Muscle of leg (tissue), 11 donors: ENCODE results near the gene ARHGEF12. TPM values are rescaled to one million over a fixed set of nuclear protein-coding genes. Genes with fewer than 3 reads are reported as not detected.
A peak's percentile ranks its signal among the peaks of the same experiment; 100 is the strongest.

ENCODE experiments used
- DNase-seq: peaks from one replicate; pipeline ENCODE4 v3.0.0; 2013
- H3K27ac ChIP-seq: one replicate; pipeline ENCODE4 v1.5.1; 2013; ENCODE audit warnings: mild to moderate bottlenecking, low read length, control low read depth
- H3K27me3 ChIP-seq: one replicate; pipeline ENCODE4 v1.6.1; 2013; ENCODE audit warnings: low read length; ENCODE audit not compliant: control insufficient read depth, insufficient read depth
- H3K36me3 ChIP-seq: one replicate; pipeline ENCODE4 v1.6.1; 2013; ENCODE audit warnings: low read length; ENCODE audit not compliant: control insufficient read depth, insufficient read depth
- H3K4me1 ChIP-seq: one replicate; pipeline ENCODE4 v1.6.1; 2013; ENCODE audit warnings: low read length; ENCODE audit not compliant: control insufficient read depth, insufficient read depth
- H3K4me3 ChIP-seq: one replicate; pipeline ENCODE4 v1.5.1; 2013; ENCODE audit warnings: low read length, control low read depth
- H3K9me3 ChIP-seq: replicated peaks from 2 replicates; pipeline ENCODE4 v1.6.1; 2013; ENCODE audit warnings: low read depth, low read length; ENCODE audit not compliant: control insufficient read depth
- WGBS: methylation state at CpG from one replicate; pipeline ENCODE4 v1.1.5; 2013; ENCODE audit warnings: missing lambda C conversion rate; ENCODE audit not compliant: insufficient coverage; 5-methylcytosine and 5-hydroxymethylcytosine counted together
- polyA plus RNA-seq, 8 donors: library from polyadenylated mRNA; unstranded; fragments of 120-200 nt; gene quantifications; one replicate each; pipeline versions ENCODE4 v1.2.1 to v1.2.3, GENCODE V29; 2013; ENCODE audit warnings: inconsistent platforms in 1 of 8, low replicate concordance in 1 of 8; ENCODE audit not compliant: insufficient read length in 8 of 8, insufficient read depth in 1 of 8
- total RNA-seq: library from RNA; stranded (reverse); fragments of 120-200 nt; gene quantifications from one replicate; pipeline ENCODE4 v1.2.4, GENCODE V29; 2013

ARHGEF12 gene
- total and polyA plus RNA-seq, 9 donors: 26.5 to 53.6 (median 36.5) TPM

- Histone ChIP-seq H3K27ac (peak overlapping the region; percentile 72), H3K4me1 (peaks cover 9% of the 10 kb centered on the region)
Measured at GRCh38 chr11:120339394-120339890, 3.2 kb downstream of the ARHGEF12 start.

GRCh38 chr11:120340529-120340928 lies 4.3 kb downstream of the ARHGEF12 start:
- Histone ChIP-seq H3K4me3 (no peak overlapping the region), H3K4me1 (peaks cover 9% of the 10 kb centered on the region), H3K9me3 (no peaks in the 10 kb centered on the region), H3K36me3 (no peaks in the 10 kb centered on the region), H3K27me3 (peaks cover 2% of the 10 kb centered on the region), H3K27ac (no peak overlapping the region)
- no CpG with 5 or more reads among the region's 2 CpGs for WGBS
- DNase-seq: no peak

More at GRCh38 chr11:120339394-120339890, 3.2 kb downstream of the ARHGEF12 start:
- DNase-seq: peak; percentile 61
- peaks cover 2% of the 10 kb centered on the region for H3K27me3 ChIP-seq
- no peak overlapping the region for H3K4me3 ChIP-seq
- WGBS: 25% methylated on average over 2 of the region's 6 CpGs
- no peaks in the 10 kb centered on the region for H3K9me3 ChIP-seq
- H3K36me3 ChIP-seq: no peaks in the 10 kb centered on the region

GRCh38 chr11:120342226-120342625 lies 6.0 kb downstream of the ARHGEF12 start:
- Histone ChIP-seq H3K27me3 (no peaks in the 10 kb centered on the region), H3K27ac (no peak overlapping the region), H3K4me3 (no peak overlapping the region), H3K9me3 (no peaks in the 10 kb centered on the region), H3K36me3 (no peaks in the 10 kb centered on the region), H3K4me1 (peaks cover 13% of the 10 kb centered on the region)
- DNase-seq: no peak
- WGBS: no CpG with 5 or more reads among the region's 3 CpGs

DNA sequence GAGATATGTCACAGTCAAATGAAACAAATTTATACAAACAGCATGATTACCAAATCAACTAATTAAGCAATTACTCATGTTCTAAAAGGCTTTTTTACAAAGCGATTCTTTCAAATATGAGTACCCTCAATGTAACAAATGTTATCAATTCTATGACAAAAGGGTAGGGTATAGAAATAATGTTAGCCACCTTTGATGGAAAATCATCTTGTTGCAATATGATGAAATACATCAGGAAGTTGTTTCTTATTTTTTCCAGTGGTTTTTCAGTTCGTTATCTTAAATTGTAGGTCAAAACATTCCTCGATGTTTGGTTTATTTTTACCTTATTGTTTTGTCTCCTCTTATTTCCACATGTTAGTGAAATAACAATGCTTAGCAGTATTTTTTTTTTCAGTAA lies 6.5 kb downstream of the ARHGEF12 start:
- no peaks in the 10 kb centered on the region for H3K27me3 ChIP-seq
- no peak overlapping the region for H3K4me3 ChIP-seq
- no peaks in the 10 kb centered on the region for H3K36me3 ChIP-seq
- H3K9me3 ChIP-seq: no peaks in the 10 kb centered on the region
- no CpG with 5 or more reads among the region's 3 CpGs for WGBS
- peaks cover 12% of the 10 kb centered on the region for H3K4me1 ChIP-seq
- no peak overlapping the region for H3K27ac ChIP-seq
- DNase-seq: no peak

DNA sequence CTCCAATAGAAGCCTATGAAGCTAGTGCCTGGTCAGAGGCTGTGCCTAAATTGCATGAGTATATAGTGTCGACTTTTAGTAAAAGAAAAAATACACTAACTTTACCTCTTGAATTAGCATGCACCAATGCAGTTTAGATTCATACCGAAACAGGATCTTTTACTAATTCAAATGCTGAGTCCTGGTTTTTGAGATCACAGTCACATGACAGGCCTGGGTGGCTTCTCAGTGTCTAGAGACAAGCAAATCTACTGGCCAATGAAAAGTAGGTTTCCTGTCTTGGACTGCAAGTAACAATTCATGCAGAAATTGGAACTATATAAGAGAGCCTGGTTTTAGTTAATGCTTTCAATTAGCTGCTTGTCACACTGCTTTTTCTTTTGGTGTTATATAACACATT lies 7.2 kb downstream of the ARHGEF12 start:
- Histone ChIP-seq H3K4me3 (no peak overlapping the region), H3K27ac (no peak overlapping the region)
- peak; percentile 57 for DNase-seq

DNA sequence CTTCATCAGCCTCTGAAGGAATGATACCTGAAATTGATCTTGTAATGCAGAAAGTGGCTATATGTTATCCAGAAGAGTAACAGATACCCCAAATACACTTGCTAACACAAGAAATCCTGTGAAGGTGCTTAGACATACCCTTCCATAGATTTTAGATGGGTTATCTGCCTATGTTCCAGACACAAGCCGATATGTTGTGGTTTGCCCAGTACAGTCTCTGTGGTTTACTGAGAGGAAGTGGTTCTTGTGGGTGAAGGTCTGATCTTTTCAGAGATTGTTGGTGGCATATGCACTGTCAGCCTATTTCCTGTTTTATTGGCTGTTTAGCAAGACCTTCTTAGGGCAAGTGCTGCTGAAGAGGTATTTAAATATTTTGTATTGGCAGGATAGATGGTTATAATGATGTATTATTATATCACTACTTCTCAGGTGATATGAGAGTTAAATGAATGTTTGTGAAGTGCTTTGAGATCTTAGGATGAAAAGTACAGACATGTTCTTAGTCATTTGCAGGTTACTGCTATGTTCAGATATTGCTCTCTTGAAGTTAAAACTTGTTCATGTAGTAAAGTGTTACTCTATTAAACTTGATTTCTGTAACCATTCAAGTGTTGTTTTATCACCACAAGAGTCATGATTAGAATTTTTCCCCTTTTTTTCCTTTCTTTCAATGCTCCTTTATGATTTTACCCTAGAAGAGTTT lies 8.2 kb downstream of the ARHGEF12 start:
- Histone ChIP-seq H3K27ac (no peak overlapping the region), H3K4me1 (peaks cover 8% of the 10 kb centered on the region), H3K4me3 (no peak overlapping the region), H3K9me3 (no peaks in the 10 kb centered on the region), H3K27me3 (no peaks in the 10 kb centered on the region), H3K36me3 (no peaks in the 10 kb centered on the region)
- peak; percentile 30 for DNase-seq
- no CpG with 5 or more reads among the region's 1 CpG for WGBS

More for the DNA sequence above, 7.2 kb downstream of the ARHGEF12 start:
- H3K36me3 ChIP-seq: no peaks in the 10 kb centered on the region
- WGBS: 60% methylated on average over 1 of the region's 2 CpGs
- no peaks in the 10 kb centered on the region for H3K27me3 ChIP-seq
- H3K4me1 ChIP-seq: peaks cover 9% of the 10 kb centered on the region
- H3K9me3 ChIP-seq: no peaks in the 10 kb centered on the region

DNA sequence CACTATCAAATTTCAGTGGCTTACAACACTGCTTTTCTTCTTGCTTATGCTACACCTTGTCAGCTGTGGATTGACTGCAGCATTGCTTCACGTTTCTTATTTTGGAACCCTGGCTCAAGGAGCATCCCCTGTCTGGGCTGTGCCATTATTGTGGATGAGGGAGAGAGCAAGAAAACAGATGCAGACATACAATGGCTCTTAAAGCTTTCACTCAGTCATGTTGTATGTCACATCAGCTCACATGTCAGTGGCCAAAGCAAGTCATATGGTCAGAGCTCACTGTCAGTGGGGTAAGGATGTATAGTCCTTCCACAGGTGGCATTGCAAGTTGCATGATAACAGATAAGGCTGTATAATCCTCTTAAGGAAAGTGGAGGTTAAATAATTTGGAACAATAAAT lies 10.0 kb downstream of the ARHGEF12 start:
- Histone ChIP-seq H3K27me3 (no peaks in the 10 kb centered on the region), H3K36me3 (no peaks in the 10 kb centered on the region), H3K9me3 (no peaks in the 10 kb centered on the region), H3K4me3 (no peak overlapping the region), H3K4me1 (peaks cover 6% of the 10 kb centered on the region), H3K27ac (peak overlapping the region; percentile 4)
- no CpG with 5 or more reads among the region's 1 CpG for WGBS
- DNase-seq: no peak

DNA sequence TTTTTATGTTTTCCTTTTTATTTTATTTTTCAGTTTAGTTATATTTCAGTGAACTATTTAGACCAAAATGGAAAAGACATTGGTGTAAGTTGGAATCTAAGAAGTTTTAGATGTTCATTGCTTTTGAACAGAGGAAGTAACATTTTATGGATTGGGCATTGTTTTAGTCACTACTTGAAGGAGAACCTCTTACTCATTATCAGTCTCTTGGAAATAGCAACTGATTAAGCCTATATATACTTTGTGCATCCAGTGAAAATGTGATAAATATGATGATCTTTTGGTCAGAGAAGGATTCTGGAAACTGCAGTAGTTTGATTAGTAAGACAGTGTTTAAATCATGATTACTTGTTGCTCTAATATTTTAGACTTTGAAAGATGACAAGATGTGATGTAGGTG lies 14.4 kb downstream of the ARHGEF12 start:
- Histone ChIP-seq H3K36me3 (no peaks in the 10 kb centered on the region), H3K27me3 (no peaks in the 10 kb centered on the region), H3K4me3 (no peak overlapping the region), H3K4me1 (peaks cover 7% of the 10 kb centered on the region), H3K9me3 (no peaks in the 10 kb centered on the region), H3K27ac (no peak overlapping the region)
- no peak for DNase-seq

DNA sequence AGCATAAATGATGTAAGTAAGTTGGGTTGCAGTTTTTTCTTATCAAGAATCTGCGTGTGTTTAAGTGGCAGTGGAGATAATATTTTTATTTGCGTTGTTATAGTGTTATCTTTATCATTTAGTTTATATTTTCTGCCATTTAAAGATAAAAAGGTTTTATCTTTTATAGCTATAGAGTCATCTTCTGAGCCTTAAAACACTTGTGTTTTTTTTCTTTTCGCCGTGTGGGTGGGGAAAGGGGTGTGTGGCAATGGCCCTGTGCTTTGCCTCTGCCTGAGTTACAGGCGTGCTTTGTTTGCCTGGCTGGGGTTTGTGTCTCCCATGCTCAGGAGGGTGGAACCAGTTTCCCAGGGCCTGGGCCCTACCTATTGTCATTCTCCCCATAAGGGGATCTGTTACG lies 16.2 kb downstream of the ARHGEF12 start:
- no peak for DNase-seq
- Histone ChIP-seq H3K4me1 (peaks cover 2% of the 10 kb centered on the region), H3K27me3 (no peaks in the 10 kb centered on the region), H3K9me3 (no peaks in the 10 kb centered on the region), H3K4me3 (no peak overlapping the region), H3K36me3 (no peaks in the 10 kb centered on the region), H3K27ac (no peak overlapping the region)
- WGBS: 67% methylated on average over 2 of the region's 6 CpGs

DNA sequence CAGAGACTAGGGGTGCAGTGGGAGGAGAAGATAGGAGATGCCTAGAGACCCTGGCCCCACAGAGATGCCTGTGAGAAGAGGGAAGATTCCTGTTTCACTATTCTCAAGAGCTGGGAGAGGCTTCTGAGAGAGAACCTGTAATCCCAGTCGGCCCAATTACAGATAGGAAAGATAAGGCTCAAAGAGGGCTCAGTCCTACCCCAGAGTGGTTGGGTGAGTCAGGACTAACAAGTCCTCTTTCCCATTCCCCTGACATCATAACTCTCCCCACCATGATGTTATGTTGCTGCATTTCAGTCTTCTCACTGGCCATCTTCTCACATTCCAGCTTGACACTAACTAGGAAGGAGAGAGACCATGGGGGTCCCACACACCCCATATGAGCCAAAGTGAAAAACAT lies 17.9 kb downstream of the ARHGEF12 start:
- no peaks in the 10 kb centered on the region for H3K27me3 ChIP-seq
- no peak overlapping the region for H3K4me3 ChIP-seq
- peak overlapping the region; percentile 1 for H3K27ac ChIP-seq
- H3K4me1 ChIP-seq: peaks cover 2% of the 10 kb centered on the region
- H3K9me3 ChIP-seq: no peaks in the 10 kb centered on the region
- no peaks in the 10 kb centered on the region for H3K36me3 ChIP-seq
- WGBS: no CpG with 5 or more reads among the region's 1 CpG
- no peak for DNase-seq
